GM18907 (cell line): Measurements from ENCODE around the gene ZNF12.

ENCODE experiments used
- ATAC-seq: cut with Tn5 transposase; IDR thresholded peaks from one replicate; pipeline ENCODE4 v1.9.1; 2021; ENCODE audit warnings: mild to moderate bottlenecking, moderate library complexity; ENCODE audit not compliant: unreplicated experiment

Gene ZNF12

DNA sequence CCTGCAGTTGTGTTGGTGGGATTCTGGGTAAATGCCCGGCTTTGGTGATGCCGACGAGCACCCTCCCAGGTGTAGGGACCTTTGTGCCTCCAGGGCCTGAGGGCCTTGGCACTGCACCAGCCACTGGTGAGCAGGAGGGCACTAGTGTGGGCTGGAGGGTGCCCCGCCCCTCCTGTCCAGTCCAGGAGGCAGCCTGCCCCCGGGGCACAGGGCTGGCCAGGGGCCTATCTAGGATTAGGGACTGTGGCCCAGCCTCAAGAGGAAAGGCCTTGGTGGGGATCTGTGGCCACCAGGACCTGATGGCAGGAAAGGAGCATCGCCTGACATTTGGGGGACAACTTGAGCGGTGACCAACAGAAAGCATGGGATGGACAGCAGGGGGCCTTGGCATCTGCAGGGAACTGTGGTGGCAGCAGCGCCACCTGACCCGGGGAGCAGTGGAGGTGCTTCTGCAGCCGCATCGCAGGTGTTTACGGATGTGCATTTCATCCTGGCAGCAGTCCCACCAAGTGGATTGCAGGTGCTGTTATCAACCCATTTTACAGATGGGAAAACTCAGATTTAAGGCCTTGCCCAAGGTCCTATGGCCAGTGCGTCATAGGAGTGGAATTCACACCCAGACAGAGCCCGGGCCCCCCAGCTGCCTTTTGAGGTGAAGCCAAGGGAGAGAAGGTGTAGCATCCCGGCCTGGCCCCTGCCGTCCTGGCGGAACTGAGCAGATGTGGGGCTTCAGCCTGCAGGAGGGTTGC lies 58.5 kb downstream of the ZNF12 start:
- ATAC-seq = no peak

DNA sequence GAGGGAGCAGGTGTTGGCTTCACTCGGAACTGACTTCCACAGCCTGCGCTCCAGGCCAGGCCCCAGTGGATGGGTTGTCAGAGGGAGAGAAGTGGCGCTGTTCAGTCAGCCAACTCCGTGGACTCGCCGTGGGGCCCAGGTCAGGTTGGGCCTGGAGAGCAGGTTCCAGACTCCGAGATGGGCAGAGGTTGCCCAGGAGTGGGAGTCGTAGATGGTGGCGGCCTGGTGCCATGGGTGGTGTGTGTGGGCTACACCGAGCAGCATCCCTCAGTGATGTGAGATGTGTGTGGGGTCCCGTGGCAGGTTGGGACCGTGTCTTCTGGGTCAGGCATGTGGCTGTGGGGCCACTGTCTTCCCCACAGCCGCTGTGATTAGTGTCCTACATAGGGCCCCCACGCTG lies 59.2 kb downstream of the ZNF12 start:
- no peak for ATAC-seq

DNA sequence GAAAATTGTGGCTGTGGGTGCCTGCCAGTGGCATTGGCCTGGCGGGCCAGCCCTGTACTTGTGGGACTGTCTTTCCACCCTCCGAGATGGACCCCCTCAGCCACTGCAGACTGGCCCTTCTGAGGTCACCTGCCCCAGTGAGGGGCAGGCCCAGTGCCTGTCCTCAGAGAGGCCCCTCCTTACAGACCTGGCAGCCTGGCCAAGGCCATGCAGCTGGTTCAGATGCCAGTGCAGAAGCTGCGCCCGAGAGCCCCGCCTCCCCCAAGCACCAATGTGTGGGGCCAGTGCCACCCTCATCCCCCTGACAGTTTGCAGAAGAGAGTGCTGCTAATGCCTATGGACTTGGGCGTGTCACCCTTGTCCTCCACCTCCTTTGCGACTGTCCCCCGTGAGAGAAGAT lies 59.7 kb downstream of the ZNF12 start:
- no peak for ATAC-seq

DNA sequence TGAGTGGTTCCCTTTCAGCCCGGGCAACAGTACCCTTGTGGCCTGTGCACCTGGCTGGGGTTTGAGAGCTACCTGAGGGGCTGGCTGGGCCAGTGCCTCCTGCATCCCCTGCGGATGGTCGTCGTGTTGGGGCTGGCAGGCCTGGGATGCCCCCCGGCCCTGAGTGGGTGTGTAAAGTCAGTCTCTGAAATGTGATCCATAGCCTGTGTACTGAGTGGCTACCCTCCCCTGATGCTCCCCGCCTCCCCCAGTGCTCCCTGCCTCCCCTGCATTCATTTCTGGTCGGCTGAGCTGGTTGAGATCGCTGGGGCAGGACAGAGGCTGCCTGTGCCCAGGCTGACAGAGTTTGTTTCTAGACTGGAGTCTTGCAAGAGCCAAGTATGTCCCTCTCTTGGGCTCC lies 60.3 kb downstream of the ZNF12 start:
- no peak for ATAC-seq

DNA sequence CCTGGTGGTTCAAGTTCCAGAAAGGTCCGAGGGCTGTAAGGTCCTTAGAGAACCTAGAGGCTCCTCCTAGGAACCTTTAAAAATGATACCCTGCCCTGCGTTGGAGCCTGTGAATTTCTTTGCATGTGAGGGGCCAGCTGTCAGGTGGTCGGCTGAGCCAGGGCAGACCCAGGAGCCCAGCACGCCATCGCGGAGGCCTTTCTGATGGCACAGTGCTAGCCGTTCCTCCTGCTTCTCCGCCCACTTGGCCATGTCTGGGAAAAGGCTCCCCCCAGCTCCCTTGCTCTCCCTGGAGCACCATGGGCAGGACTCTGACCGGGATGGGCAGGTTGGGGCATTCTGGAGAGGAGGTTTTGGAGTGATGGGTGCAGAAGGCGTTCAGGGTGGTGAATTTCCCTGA lies 62.0 kb downstream of the ZNF12 start:
- ATAC-seq = no peak

DNA sequence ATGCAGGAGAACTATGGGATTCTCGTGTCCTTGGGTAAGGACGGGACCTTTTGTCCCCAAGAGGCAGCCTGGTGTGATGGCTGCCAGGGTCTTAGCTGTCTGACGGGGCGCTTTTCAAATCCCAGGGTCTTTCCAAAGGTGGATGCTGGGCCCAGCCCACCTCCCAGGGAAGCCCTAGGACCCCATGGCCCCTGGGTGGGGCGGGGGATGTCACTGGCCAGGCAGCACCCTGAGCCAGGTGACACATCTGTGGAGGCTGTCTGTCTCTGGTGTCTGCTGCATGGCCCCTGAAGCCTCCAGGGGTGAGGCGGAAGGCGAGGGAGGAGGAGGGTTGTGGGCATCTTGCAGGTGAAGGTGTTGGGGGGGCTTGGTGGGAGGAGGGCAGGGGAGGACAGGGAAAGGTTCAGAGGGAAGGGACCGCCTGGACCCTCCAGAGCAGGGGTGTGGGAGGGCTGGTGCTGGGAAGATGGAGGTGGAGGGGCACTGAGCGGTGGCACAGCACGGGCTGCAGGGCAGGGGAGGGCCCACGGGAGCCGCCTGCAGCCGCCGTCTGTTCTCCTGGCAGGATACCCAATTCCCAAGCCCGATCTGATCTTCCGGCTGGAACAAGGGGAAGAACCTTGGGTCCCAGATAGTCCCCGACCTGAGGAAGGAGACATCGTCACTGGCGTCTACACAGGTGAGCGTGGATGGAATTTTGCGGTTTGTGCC lies 62.7 kb downstream of the ZNF12 start:
- no peak for ATAC-seq

DNA sequence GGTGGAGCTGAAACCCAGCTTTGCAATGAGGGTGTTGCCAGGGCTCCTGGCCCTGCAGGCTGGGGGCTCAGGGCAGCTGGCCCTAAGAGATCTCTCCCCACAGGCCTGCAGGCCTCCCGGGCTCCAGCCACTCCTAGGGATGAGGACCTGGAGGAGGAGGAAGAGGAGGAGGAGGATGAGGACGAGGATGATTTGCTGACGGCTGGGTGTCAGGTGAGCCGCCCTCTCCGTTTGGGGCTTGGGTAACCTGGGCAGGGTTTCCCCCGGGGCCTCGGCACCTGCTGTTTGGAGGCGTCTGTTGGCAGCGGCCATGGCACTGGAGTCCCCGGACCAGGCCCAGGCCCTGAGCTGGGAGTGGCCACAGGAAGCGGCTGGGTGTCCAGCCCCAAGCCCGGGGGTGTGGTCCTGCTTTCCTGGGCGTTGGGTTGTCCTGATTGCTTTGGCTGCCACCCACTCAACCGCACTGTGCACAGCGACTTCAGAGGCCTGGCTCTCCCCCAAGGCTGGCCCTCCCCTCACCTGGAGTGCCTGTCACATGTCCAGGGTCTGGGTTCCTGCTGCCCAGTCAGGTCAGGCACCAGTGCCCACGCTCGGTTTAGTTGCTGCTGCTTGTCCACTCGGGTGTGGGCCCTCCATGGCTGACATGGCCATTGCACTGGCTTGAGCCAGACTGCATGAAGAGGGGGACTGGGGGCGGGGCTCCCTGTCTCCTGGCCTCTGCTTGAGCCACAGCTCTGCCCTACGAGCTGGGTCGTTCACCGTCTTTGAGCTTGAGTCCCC lies 63.7 kb downstream of the ZNF12 start:
- no peak for ATAC-seq

DNA sequence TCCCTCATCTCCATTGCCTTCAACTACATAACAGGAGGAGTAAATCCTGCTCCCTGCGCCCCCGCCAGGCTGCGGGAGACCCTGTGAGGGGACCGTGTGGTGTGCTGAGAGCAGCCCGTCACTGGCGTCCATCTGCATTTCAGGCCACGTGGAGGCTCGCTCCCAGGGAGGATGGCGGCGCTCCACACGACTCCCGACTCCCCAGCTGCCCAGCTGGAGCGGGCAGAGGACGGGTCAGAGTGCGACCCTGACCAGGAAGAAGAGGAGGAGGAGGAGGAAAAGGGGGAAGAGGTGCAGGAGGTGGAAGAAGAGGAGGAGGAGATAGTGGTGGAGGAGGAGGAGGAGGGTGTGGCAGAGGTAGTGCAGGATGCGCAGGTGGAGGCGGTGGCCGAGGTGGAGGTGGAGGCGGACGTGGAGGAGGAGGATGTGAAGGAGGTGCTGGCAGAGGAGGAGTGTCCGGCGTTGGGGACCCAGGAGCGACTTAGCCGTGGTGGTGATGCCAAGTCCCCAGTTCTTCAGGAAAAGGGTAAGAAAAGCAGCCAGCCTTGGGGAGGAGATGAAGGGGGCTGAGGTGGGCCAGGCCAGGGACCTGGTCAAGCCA lies 64.4 kb downstream of the ZNF12 start:
- no peak for ATAC-seq

DNA sequence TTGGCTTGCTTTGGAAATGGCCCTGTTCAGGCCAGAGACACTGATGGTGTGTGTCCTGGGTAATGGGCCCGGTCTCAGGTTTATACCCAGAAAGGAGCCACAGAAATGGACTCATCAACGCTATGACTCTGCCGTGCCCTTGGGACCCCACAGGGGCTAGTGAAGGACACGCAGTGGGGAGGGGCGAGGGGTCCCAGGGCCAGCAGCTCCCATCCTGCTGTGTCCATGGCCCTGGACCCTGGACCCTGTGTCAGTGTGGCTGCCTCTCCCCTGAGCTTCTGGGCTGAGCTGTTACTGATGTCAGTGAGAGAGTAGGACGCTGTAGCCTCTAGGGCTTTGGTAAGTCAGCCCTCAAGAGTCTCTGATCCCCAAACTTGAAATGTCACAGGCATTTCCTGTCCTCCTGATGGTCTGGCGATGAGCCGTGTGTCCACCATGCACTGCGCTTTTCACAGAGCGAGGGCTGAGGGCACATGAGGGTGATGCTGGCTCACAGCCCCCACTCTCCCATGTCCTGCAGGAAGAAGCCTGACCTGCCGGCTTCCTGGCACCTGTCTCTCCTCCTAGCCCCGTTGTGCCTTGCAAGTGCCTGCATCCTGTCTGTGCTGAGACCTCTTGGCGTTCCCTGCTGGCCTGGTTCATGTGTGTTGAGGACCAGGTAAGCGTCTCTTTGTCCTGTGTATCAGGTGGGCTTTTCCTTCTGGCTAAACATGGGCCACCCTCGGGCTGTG lies 65.3 kb downstream of the ZNF12 start:
- ATAC-seq = no peak

DNA sequence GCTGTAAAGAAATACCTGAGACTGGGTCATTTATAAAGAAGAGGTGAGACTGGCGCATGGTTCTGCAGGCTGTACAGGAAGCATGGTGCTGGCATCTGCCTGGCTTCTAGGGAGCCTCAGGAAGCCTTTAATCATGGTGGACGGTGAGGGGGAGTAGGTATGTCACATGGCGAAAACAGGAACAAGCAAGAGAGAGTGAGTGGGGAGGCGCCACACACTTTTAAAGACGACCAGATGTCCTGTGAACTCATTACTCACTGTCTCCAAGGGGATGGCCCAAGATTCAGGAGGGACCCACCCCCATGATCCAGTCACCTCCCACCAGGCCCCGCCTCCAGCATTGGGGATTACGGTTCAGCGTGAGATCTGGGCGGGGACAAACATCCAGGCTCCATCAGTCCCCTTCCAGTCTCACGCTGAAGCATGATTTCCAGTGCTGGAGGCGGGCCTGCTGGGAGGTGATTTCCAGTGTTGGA lies 66.5 kb downstream of the ZNF12 start:
- no peak for ATAC-seq

DNA sequence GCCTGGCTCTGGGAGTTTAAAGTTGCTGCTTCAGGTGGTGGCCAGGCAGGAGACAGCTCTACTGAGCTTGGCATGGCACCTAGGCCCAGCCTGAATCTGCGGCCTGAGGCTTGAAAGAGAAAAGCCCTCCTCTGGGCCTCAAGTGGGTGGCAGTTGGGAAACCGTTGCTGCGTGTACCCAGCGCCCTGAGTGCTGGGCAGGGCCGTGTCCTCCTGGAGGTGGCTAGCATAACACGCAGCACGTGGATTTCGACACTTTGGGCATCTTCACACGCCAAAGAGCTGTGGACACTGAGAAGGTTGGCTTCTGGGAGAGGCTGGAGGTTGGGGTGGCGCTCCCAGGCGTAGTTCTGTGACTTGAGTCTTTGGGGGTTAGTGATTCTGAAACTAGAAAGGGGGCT lies 67.1 kb downstream of the ZNF12 start:
- ATAC-seq = no peak

DNA sequence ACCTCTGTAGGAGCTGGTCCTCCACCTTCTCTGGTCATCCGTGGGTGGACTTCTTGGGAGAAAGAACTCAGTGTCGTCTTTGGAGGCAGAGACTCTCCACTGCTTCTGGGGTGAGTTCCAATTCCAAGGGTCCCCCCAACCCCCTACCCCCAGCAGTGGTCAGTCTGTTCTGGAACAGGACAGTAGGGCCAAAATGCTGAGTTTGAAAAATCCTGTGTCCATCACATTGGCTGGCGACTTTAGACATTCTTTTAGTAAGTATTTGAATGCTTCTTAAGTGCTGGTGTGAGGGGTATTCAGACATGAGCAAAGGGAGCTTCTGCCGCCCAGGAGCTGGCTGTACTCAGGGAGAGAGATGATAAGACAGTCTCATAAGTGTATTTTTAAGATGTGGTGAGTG lies 67.7 kb downstream of the ZNF12 start:
- ATAC-seq = no peak
